GM23248 (cell line): ENCODE results near the gene MRNIP. TPM values are rescaled to one million over a fixed set of nuclear protein-coding genes. Genes with fewer than 3 reads are reported as not detected.

ENCODE experiments used
- DNase-seq: peaks from one replicate; pipeline ENCODE4 v3.0.0-alpha.2; 2015
- H2AFZ ChIP-seq: fragments of 200-600 bp; sonication (generic); 2 replicates; pipeline ENCODE4 v1.6.1; 2016; ENCODE audit warnings: antibody characterized with exemption
- H3F3A ChIP-seq: fragments of 200-600 bp; sonication (generic); 2 replicates; pipeline ENCODE4 v1.6.1; 2016; ENCODE audit warnings: mild to moderate bottlenecking, antibody characterized with exemption, mixed run types; ENCODE audit not compliant: insufficient read depth
- H3K27ac ChIP-seq: fragments of 200-600 bp; sonication (generic); 2 replicates; pipeline ENCODE4 v1.5.1; 2016; ENCODE audit warnings: mild to moderate bottlenecking
- H3K27me3 ChIP-seq: fragments of 200-600 bp; sonication (generic); replicated peaks from 2 replicates; pipeline ENCODE4 v1.6.1; 2016; ENCODE audit warnings: mild to moderate bottlenecking; ENCODE audit not compliant: insufficient read depth
- H3K36me3 ChIP-seq: fragments of 200-600 bp; sonication (generic); 2 replicates; pipeline ENCODE4 v1.6.1; 2016; ENCODE audit warnings: low read depth, mild to moderate bottlenecking
- H3K4me1 ChIP-seq: fragments of 200-600 bp; sonication (generic); 2 replicates; pipeline ENCODE4 v1.6.1; 2016; ENCODE audit warnings: mild to moderate bottlenecking; ENCODE audit not compliant: insufficient read depth
- H3K4me2 ChIP-seq: fragments of 200-600 bp; sonication (generic); one replicate; pipeline ENCODE4 v1.6.1; 2016; ENCODE audit warnings: mild to moderate bottlenecking; ENCODE audit not compliant: unreplicated experiment
- H3K4me3 ChIP-seq: fragments of 200-600 bp; sonication (generic); 2 replicates; pipeline ENCODE4 v1.5.1; 2016; ENCODE audit warnings: mild to moderate bottlenecking
- H3K79me2 ChIP-seq: fragments of 200-600 bp; sonication (generic); 2 replicates; pipeline ENCODE4 v1.6.1; 2016; ENCODE audit warnings: mild to moderate bottlenecking; ENCODE audit not compliant: insufficient read depth
- H3K9ac ChIP-seq: fragments of 200-600 bp; sonication (generic); 2 replicates; pipeline ENCODE4 v1.6.1; 2016; ENCODE audit warnings: mild to moderate bottlenecking
- H3K9me2 ChIP-seq: fragments of 200-600 bp; sonication (generic); 2 replicates; pipeline ENCODE4 v1.6.1; 2016; ENCODE audit warnings: mixed run types, mild to moderate bottlenecking, moderate library complexity; ENCODE audit not compliant: insufficient read depth
- H3K9me3 ChIP-seq: fragments of 200-600 bp; sonication (generic); one replicate; pipeline ENCODE4 v1.6.1; 2017; ENCODE audit warnings: low read depth
- H4K20me1 ChIP-seq: fragments of 200-600 bp; sonication (generic); 2 replicates; pipeline ENCODE4 v1.6.0; 2016; ENCODE audit not compliant: insufficient read depth
- EZH2 ChIP-seq: fragments of 200-600 bp; sonication (generic); IDR thresholded peaks from 2 replicates; pipeline ENCODE4 v1.6.1; 2018; ENCODE audit warnings: antibody characterized with exemption, mild to moderate bottlenecking; ENCODE audit not compliant: insufficient read depth, poor library complexity, severe bottlenecking
- EZH2phosphoT487 ChIP-seq: fragments of 200-600 bp; sonication (generic); IDR thresholded peaks from 2 replicates; pipeline ENCODE4 v1.6.1; 2018; ENCODE audit warnings: antibody characterized with exemption, moderate library complexity, mild to moderate bottlenecking, low read depth; ENCODE audit not compliant: insufficient read depth
- WGBS, 2 experiments: methylation state at CpG; one replicate each; pipeline ENCODE4 v1.1.6; 2015 to 2017; ENCODE audit warnings: low lambda C conversion rate in 2 of 2, low coverage in 1 of 2; ENCODE audit errors: missing lambda C conversion rate in 2 of 2; 5-methylcytosine and 5-hydroxymethylcytosine counted together
- in situ Hi-C: fragments of 300-500 bp; cut with MboI; formaldehyde crosslinking; loops from 2 replicates; pipeline ENCODE4 v1.15.0; 2020
- polyA plus RNA-seq: library from polyadenylated mRNA; unstranded; fragments of >200 nt; fragmentation: Nextera tagmentation; extraction: Ambion mirVana; gene quantifications from 2 replicates; pipeline ENCODE4 v1.2.1, GENCODE V29; 2016
- total RNA-seq: library from RNA; depleted of rRNA; stranded (reverse); fragments of >200 nt; shearing (Covaris generic); gene quantifications from 2 replicates; pipeline ENCODE4 v1.2.3, GENCODE V29; 2014

Gene MRNIP
- total and polyA plus RNA-seq, 2 experiments from 2014 or later = 14.1 to 17.3 TPM

GRCh38 chr5:179816796-179817469 is 41.7 kb downstream of the MRNIP start:
- peak overlapping the region; percentile 43 for H2AFZ ChIP-seq

DNA sequence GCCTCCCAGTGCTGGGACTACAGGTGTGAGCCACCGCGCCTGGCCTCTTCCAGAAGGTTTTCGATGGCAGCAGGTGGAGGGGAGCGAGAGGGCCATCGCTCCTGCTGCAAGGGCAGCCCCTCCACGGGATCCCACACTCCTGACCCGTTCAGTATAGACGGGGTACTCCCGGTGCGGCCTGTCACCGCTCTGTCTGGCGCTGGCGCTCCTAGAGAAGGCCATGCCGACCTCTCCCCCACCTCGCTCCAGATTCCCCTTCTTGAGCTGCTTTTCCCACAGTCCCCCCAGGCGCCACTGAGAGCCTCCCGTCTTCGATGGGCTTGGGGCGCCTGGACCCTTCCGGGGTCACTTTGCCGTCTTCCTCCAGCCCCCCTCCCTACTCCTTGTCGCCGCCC is 42.2 kb downstream of the MRNIP start:
- H3K27ac ChIP-seq = no peak overlapping the region
- WGBS, 2 experiments = 68% methylated on average over 23 of the region's 23 CpGs
- peak overlapping the region; percentile 33 for H3K4me2 ChIP-seq
- no peaks in the 10 kb centered on the region for H3K9me2 ChIP-seq
- peak overlapping the region; percentile 53; the same call in 1 of the 2 replicates for H3K9ac ChIP-seq
- no peaks in the 10 kb centered on the region; the same call in 1 of the 2 replicates for H3F3A ChIP-seq
- H3K9me3 ChIP-seq = no peaks in the 10 kb centered on the region
- no peak for DNase-seq
- H3K27me3 ChIP-seq = no peaks in the 10 kb centered on the region
- H3K4me3 ChIP-seq = peak overlapping the region; percentile 62
- peaks cover 20% of the 10 kb centered on the region for H3K4me1 ChIP-seq
- in situ Hi-C loops = no loop called here
- H4K20me1 ChIP-seq = no peaks in the 10 kb centered on the region
- H3K79me2 ChIP-seq = no peaks in the 10 kb centered on the region
- no peaks in the 10 kb centered on the region; the same call in 1 of the 2 replicates for H3K36me3 ChIP-seq
- TF ChIP-seq EZH2 (no peak), EZH2phosphoT487 (no peak)
- no peak overlapping the region; the same call in 1 of the 2 replicates for H2AFZ ChIP-seq

More at GRCh38 chr5:179816796-179817469, 41.7 kb downstream of the MRNIP start:
- no peaks in the 10 kb centered on the region for H3K27me3 ChIP-seq
- H3K79me2 ChIP-seq = peaks cover 2% of the 10 kb centered on the region
- peak overlapping the region; percentile 53 for H3K9ac ChIP-seq
- H3K27ac ChIP-seq = no peak overlapping the region
- TF ChIP-seq EZH2phosphoT487 = no peak
- TF ChIP-seq EZH2 = no peak
- H3K4me2 ChIP-seq = peak overlapping the region; percentile 33
- 4 to 8% methylated on average over 29 to 47 of the region's 72 CpGs for WGBS, 2 experiments
- in situ Hi-C loops = no loop called here
- H3K4me1 ChIP-seq = peaks cover 22% of the 10 kb centered on the region
- no peaks in the 10 kb centered on the region for H3K36me3 ChIP-seq
- no peaks in the 10 kb centered on the region for H3K9me3 ChIP-seq
- peak overlapping the region; percentile 62 for H3K4me3 ChIP-seq
- peak; percentile 46 for DNase-seq
- H3F3A ChIP-seq = no peaks in the 10 kb centered on the region; the same call in 1 of the 2 replicates
- H4K20me1 ChIP-seq = peaks cover 1% of the 10 kb centered on the region; the same call in 1 of the 2 replicates
- no peaks in the 10 kb centered on the region for H3K9me2 ChIP-seq

- no peak for DNase-seq
- 91 to 92% methylated on average over 21 of the region's 21 CpGs for WGBS, 2 experiments
- Histone ChIP-seq H3K9me2 (no peaks in the 10 kb centered on the region), H3K4me2 (no peak overlapping the region), H2AFZ (no peak overlapping the region), H3K9me3 (no peaks in the 10 kb centered on the region), H3K4me1 (peaks cover 20% of the 10 kb centered on the region), H3K4me3 (no peak overlapping the region), H3F3A (peaks cover 3% of the 10 kb centered on the region), H3K79me2 (no peaks in the 10 kb centered on the region), H3K36me3 (no peaks in the 10 kb centered on the region; the same call in 1 of the 2 replicates), H3K27me3 (no peaks in the 10 kb centered on the region), H3K27ac (no peak overlapping the region), H3K9ac (no peak overlapping the region), H4K20me1 (no peaks in the 10 kb centered on the region)
- in situ Hi-C loops = no loop called here
- TF ChIP-seq EZH2 (no peak), EZH2phosphoT487 (no peak)
Observed at GRCh38 chr5:179815491-179816249, 42.9 kb downstream of the MRNIP start.

- H3K9me2 ChIP-seq = no peaks in the 10 kb centered on the region
- peaks cover 6% of the 10 kb centered on the region; the same call in 1 of the 2 replicates for H3K4me1 ChIP-seq
- in situ Hi-C loops = no loop called here
- WGBS, 2 experiments = 81 to 87% methylated on average over 3 of the region's 3 CpGs
- no peak overlapping the region for H3K4me2 ChIP-seq
- no peaks in the 10 kb centered on the region for H4K20me1 ChIP-seq
- no peak overlapping the region for H2AFZ ChIP-seq
- TF ChIP-seq EZH2 = no peak
- TF ChIP-seq EZH2phosphoT487 = no peak
- no peaks in the 10 kb centered on the region for H3K27me3 ChIP-seq
- H3K9me3 ChIP-seq = no peaks in the 10 kb centered on the region
- H3K79me2 ChIP-seq = no peaks in the 10 kb centered on the region
- H3K27ac ChIP-seq = no peak overlapping the region
- DNase-seq = no peak
- no peaks in the 10 kb centered on the region; the same call in 1 of the 2 replicates for H3K36me3 ChIP-seq
- H3K4me3 ChIP-seq = no peak overlapping the region
- peaks cover 4% of the 10 kb centered on the region; the same call in 1 of the 2 replicates for H3F3A ChIP-seq
- no peak overlapping the region for H3K9ac ChIP-seq
Observed at GRCh38 chr5:179814090-179814489, 44.5 kb downstream of the MRNIP start.
